ENCODE data around the gene ACTR6.
A peak's percentile ranks its signal among the peaks of the same experiment; 100 is the strongest.
"Not testable (repeated sequence)": the region's sequence is repeated elsewhere in the genome, so short reads cannot be mapped to it uniquely, and the experiment has no call there.

ACTR6 gene

GRCh38 chr12:100200463-100201181 lies at the start of gene ACTR6:
Gene ACTR6 (plus strand): TSS chr12:100200815. CDS start chr12:100200852, 37 bp downstream.
- DNase-seq (ENCODE audit: low read depth in 2 of 2) = peak; percentile 94

DNA sequence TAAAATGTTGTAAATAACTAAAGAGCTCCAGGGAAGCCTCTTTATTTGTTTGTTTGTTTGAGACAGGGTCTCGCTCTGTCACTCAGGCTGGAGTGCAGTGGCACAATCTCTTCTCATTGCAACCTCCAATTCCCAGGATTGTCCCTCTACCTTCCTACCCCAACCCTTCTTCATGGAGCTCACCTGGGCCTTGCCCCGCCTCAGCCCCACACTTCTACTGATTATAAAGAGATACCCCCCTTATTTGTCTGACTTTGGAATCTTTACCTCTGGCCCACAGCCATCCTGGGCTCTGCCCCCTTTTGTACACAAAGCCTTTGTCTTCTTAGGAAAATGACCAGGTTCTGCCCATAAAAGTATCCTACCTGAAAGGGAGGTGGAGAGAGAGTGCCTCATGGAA lies 48.8 kb upstream of the ACTR6 start:
- no peak for DNase-seq (ENCODE audit: low read depth in 2 of 2)

GRCh38 chr12:100153131-100153530 lies 47.5 kb upstream of the ACTR6 start:
- DNase-seq (ENCODE audit: low read depth in 2 of 2) = no peak

GRCh38 chr12:100154474-100155247 lies 46.0 kb upstream of the ACTR6 start:
- DNase-seq (ENCODE audit: low read depth in 2 of 2) = peak; percentile 72 to 75

DNA sequence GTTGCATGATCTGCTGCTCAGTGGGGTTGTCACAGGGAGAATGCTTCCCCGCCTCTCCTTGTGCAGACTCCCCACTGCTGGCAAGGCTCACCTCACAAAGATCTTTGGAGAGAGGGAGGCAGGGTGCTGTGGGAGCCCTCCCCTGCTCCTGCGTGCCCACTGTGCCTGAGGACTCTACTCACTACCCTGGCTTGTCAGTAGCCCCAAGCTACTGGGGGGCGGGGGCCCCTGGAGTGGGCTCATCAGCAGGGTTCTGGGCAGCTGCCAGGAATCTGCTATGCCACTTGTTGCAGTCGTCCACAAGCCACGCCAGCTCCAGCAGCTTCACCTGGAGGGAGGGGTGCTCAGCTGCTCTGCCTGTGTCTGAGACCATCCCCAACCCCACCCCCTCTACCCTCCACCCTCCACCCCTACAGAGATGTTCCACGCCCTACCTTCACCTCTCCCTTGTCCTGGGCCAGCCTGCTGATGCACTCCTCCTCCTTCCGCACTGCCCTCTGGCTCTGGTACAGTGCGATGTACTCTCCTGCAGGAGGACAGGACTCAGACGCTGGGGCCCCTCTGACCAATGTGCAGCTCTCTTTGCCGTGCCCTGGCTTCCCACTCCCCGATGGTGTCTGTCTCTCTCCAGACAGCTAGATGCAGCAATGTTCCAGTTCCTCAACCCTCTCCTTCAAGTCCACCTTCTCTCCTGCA lies 43.7 kb upstream of the ACTR6 start:
- no peak for DNase-seq (ENCODE audit: low read depth in 2 of 2)

DNA sequence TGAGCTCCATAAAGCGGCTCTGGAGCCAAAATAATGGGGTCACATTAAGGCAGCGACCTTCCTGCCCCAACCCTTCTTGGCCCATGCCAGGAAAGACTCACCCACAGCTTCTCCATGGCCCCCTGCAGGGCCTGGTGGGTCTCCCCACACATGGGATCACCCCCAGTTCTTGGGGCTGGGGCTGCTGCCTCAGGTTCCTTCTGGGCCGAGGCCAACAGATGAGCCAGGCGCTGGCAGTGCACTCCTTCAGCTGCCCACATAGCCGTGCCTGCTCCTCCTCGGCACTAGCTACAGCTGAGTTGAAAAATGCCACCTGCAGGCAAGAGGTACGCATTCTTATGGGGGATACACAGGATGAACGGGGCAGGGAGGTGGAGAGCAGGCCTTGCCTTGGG lies 43.2 kb upstream of the ACTR6 start:
- no peak for DNase-seq (ENCODE audit: low read depth in 2 of 2)

GRCh38 chr12:100158535-100158934 lies 42.1 kb upstream of the ACTR6 start:
- no peak for DNase-seq (ENCODE audit: low read depth in 2 of 2)

- DNase-seq (ENCODE audit: low read depth in 2 of 2) = no peak
These were observed 41.1 kb upstream of the ACTR6 start for GRCh38 chr12:100159391-100160104.

DNA sequence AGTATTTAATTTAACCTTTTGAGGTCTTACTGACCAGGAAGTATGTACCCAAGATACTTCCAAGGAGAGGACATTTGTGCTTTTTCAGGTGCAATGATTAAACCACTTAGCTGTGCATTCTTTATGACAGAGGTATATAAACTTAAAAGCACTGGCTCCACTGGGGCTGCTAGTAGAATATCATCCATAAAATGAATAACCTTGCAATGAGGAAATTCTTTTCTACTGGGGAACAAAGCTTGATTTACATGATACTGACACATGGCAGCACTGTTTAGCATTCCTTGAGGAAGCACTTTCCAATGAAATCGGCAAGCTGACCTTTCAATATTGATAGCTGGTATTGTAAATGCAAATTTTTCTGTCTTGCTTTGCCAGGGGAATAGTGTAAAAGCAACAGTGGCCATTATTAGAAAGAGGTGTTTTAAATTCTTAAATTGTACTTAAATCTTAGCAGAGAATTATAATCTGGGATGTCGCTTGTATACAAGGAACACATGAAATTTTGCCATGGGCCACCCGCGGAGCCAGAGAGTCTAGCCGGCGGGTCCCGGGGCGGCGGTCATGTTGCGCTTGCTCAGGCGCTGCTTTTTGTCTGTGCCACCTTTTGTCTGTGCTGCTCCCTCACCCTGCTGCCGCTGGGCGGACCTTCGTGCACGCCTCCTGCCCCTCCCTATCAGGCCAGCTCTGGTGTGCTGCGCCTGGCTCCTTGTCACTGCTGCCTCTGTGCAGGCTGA lies 37.0 kb upstream of the ACTR6 start:
- peak; percentile 50 to 57 for DNase-seq (ENCODE audit: low read depth in 2 of 2)

GRCh38 chr12:100164153-100164704 lies 36.4 kb upstream of the ACTR6 start:
- DNase-seq (ENCODE audit: low read depth in 2 of 2) = no peak

DNA sequence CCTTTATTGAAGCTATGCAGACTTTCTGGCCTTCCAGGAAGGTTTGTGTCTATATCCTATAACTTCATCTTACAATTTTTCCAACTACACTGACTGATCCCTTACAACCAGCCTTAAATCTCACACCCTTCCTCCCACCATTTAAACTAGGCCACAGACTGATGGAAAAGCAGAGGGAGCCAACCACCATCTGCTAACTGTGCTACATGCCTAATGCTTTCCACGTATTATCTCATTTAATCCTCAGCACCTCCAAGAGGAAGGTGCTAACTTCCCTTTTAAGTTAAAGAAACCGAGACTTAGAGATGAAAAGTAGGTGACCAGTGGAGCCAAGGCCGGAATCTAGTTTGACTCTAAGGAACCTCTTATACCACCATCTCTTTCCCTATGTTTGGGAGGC lies 35.3 kb upstream of the ACTR6 start:
- DNase-seq (ENCODE audit: low read depth in 2 of 2) = no peak

DNA sequence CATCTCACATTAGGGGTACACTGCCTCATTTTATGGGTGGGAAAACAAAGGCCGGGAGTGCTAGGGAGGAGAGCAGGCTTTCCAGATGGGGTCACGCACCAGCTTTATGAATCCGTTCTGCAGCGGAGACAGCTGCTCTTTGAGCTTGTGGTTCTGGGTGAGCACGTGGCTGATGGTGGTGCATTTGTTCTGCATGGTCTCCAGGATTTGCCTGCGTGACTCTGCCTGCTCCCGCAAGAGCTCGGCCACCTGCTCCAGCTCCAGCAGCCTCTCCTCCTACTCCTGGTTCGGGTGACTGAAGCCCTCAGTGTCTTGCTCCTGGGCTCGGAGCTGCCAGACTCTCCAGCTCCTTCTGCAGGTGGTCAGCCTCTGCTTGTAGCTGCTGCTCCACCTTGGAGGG lies 34.4 kb upstream of the ACTR6 start:
- no peak for DNase-seq (ENCODE audit: low read depth in 2 of 2)

DNA sequence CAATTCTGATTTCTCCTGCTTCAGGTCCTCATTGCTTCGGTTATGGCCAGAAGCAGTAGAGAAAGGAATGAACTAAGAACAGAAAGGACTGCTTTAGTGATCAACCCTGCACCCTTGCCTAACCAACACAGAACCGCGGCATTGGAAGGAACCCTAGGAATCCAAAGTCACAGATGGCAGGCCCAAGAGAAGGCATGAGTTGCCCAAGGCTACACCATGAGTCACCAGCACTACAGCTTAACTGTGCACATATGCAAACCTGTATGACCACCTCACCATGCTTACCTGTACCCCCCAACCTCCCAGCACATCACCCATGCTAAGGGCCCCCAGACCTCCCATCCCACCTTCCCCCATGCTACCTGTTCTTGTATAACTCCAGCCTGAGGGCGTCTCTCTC lies 32.1 kb upstream of the ACTR6 start:
- no peak for DNase-seq (ENCODE audit: low read depth in 2 of 2)

- no peak for DNase-seq (ENCODE audit: low read depth in 2 of 2)
These were observed 31.3 kb upstream of the ACTR6 start for GRCh38 chr12:100169345-100169744.

GRCh38 chr12:100170313-100170858 lies 30.2 kb upstream of the ACTR6 start:
- no peak for DNase-seq (ENCODE audit: low read depth in 2 of 2)

DNA sequence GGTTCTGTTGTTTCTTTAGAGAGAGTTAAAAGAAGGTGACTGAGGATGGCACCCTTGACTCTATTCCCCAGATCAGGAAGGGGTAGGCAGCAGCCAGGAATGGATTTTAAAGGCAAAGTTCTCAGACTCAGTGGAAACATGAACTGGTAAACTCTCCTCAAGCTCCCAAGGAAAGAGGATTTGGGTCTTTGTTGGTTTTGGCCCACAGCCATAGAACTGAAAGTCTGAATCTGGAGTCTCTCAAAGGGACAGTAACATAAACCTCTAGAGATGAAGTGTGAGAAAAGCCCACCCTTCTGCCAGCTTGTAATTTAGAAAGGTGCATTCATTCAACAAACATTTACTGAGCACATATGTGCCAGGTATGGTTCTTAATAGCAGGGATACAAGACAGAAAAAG lies 29.4 kb upstream of the ACTR6 start:
- DNase-seq (ENCODE audit: low read depth in 2 of 2) = no peak

DNA sequence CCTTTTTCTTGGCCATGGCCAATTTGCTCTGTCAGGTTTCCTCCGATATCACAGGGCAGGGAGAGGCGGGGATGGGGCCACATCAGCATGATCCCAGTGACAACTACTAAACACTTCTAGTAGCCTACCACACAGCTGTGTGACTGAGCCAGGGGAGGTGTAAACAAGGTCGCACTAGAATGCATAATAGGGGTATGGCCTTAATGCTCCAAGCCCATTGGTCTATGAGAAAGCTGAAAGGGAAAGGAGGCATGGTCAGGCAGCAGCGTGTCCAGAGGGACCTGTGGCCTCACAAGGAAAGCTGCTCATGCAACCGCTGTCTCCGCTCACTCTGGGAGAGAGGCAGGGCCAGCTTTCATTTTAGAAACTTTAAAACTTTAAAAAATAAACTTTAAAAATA lies 27.5 kb upstream of the ACTR6 start:
- DNase-seq (ENCODE audit: low read depth in 2 of 2) = no peak

DNA sequence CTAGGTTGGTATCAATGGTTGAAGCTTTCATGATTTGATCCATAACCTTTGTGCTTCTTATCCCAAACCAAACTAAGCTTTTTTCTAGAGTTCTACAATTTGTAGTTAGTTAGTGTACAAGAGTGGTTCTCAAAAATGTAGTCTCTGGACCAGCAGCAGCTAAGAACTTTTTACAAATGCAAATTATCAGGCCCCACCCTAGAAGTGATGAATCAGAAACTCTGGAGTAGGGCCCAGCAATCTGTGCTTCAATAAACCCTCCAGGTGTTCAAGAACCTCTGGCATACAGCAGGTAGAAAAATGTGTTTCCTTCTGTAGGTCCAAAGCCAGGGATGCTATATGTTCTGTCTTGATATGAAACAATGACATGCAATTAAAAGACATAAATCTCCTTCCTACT lies 26.1 kb upstream of the ACTR6 start:
- DNase-seq (ENCODE audit: low read depth in 2 of 2) = no peak

GRCh38 chr12:100176493-100176892 lies 24.1 kb upstream of the ACTR6 start:
- not testable (repeated sequence) for DNase-seq (ENCODE audit: low read depth in 2 of 2)

- DNase-seq (ENCODE audit: low read depth in 2 of 2) = no peak
These were observed 21.4 kb upstream of the ACTR6 start for GRCh38 chr12:100179252-100179651.
